Left lung (tissue), 10 donors: ENCODE results near the gene SRSF12. TPM values are rescaled to one million over a fixed set of nuclear protein-coding genes. Genes with fewer than 3 reads are reported as not detected.
A peak's percentile ranks its signal among the peaks of the same experiment; 100 is the strongest.

Experiments
- ATAC-seq: fragments of 200-7000 bp; cut with Tn5 transposase; one replicate; pipeline ENCODE4 v1.9.1; 2020; ENCODE audit warnings: moderate library complexity
- DNase-seq, 4 donors: peaks; one replicate each; pipeline ENCODE4 v3.0.0-alpha.2; 2013 to 2020
- H3K27ac ChIP-seq, 2 donors: fragments of 200-600 bp; sonication (generic) in 1 of 2; one replicate each; pipeline versions ENCODE4 v1.5.0 to v1.8.0; 2020 to 2021
- H3K27me3 ChIP-seq, 2 donors: fragments of 200-600 bp; sonication (generic) in 1 of 2; one replicate each; pipeline versions ENCODE4 v1.5.0 to v1.8.0; 2020 to 2021
- H3K36me3 ChIP-seq, 2 donors: fragments of 200-600 bp; sonication (generic) in 1 of 2; one replicate each; pipeline versions ENCODE4 v1.5.0 to v1.8.0; 2020 to 2021
- H3K4me1 ChIP-seq, 2 donors: fragments of 200-600 bp; one replicate each; pipeline ENCODE4 v1.8.0; 2021
- H3K4me3 ChIP-seq, 2 donors: fragments of 200-600 bp; sonication (generic) in 1 of 2; one replicate each; pipeline versions ENCODE4 v1.5.0 to v1.8.0; 2020 to 2021; ENCODE audit warnings: mild to moderate bottlenecking in 1 of 2
- H3K9me3 ChIP-seq, 2 donors: fragments of 200-600 bp; sonication (generic) in 1 of 2; one replicate each; pipeline versions ENCODE4 v1.5.0 to v1.8.0; 2020 to 2021
- CTCF ChIP-seq, 2 donors: fragments of 200-600 bp; sonication (generic) in 1 of 2; IDR thresholded peaks; one replicate each; pipeline versions ENCODE4 v1.5.0 to v1.8.0; 2021; ENCODE audit warnings: antibody characterized with exemption in 2 of 2
- intact Hi-C, 2 donors: fragments of 100-400 bp; cut with DNase I; formaldehyde crosslinking; loops; one replicate each; pipeline versions ENCODE4 v1.11.2 to v1.14.2; 2022
- polyA plus RNA-seq, 6 donors: library from polyadenylated mRNA; unstranded; fragments of 120-200 nt; gene quantifications; one replicate each; pipeline ENCODE4 v1.2.1, GENCODE V29; 2013; ENCODE audit not compliant: insufficient read length in 6 of 6
- total RNA-seq, 2 donors: library from RNA; stranded (reverse); fragmentation: NEBNext Ultra II Directional; extraction: Animal tissue kit (Norgen Biotek cat#: 25700); gene quantifications; one replicate each; pipeline ENCODE4 v1.2.1, GENCODE V29; 2021
- donor health status: DM: no; HTN: yes; CAD: no.
- donor health status: DM: no; HTN: no; CAD: no.

Gene SRSF12
- total and polyA plus RNA-seq, 8 donors, result 0.63 to 12.5 (median 9.6) TPM

DNA sequence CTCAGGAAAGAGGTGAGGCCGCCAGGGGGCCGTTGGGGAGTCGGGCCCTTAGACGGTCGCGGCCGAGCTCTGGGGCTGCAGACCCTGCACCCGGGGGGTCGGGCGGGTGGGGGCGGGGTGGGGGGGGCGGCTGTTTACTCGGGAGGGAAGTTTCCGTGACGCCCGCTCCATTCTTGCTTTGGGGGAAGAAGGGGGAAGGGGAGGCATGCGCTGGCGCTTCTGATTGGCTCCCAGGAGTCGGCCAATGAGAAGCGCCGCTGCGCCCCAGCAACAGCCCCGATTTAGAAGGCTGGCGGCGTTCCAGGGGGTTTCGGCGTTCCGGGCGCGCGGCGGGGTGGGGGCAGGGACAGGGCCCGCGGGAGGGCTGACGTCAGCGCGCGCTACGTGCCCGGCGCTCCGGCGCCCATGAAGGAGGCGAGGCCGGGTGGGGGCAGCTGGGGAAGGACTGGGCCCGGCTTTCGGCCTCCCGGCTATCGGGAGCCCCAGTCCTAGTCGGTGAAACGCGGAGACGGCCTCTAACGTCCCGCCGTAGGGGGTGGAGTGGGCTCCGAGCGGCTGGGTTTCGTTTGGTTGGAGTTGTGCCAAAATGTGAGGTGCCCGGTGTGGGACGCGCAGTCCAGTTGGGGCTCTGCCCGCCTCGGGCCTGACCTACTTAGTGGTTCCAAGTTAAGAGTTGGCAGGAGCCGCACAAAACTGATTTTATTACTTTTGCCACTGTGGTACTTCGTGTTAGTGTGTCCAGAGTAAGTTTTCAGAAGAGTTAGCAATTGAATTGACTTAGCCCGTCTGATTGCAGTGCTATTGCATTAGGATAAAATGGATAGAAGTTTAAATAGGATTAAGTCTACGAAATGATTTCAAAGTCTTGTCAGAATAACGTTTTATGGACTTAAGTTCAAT lies 36.2 kb downstream of the SRSF12 start:
- H3K4me3 ChIP-seq, result peak overlapping the region; percentile 84 to 98
- TF ChIP-seq CTCF (IDR thresholded peaks at IDR 0.05), result no peak
- DNase-seq (peak; percentile 98 to 99 (median 98)), ATAC-seq (peak; percentile 73)
- intact Hi-C loops, result no loop called here
- no peaks in the 10 kb centered on the region for H3K9me3 ChIP-seq
- peak overlapping the region; percentile 100 for H3K27ac ChIP-seq
- no peaks in the 10 kb centered on the region for H3K27me3 ChIP-seq
- H3K36me3 ChIP-seq, result peaks cover 0 to 36% of the 10 kb centered on the region in 2 donors
- peaks cover 0 to 52% of the 10 kb centered on the region in 2 donors for H3K4me1 ChIP-seq

DNA sequence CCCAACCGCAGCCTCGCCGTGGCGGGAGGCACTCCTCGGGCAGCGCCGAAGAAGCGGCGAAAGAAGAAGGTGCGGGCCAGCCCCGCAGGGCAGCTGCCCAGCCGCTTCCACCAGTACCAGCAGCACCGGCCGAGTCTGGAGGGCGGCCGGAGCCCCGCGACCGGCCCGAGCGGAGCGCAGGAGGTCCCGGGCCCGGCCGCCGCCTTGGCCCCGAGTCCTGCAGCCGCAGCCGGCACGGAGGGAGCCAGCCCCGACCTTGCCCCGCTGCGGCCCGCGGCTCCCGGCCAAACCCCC lies 36.8 kb downstream of the SRSF12 start:
- intact Hi-C loops, result no loop called here
- TF ChIP-seq CTCF (IDR thresholded peaks at IDR 0.05), result no peak
- Histone ChIP-seq H3K27me3 (no peaks in the 10 kb centered on the region), H3K4me1 (peaks cover 0 to 46% of the 10 kb centered on the region in 2 donors), H3K4me3 (peak overlapping the region; percentile 84 to 98), H3K27ac (peak overlapping the region; percentile 100), H3K9me3 (no peaks in the 10 kb centered on the region), H3K36me3 (peaks cover 0 to 34% of the 10 kb centered on the region in 2 donors)
- DNase-seq (peak in 1 of 4 donors; percentile 89), ATAC-seq (peak; percentile 2)

- DNase-seq, result peak; percentile 100
- Histone ChIP-seq H3K36me3 (peaks cover 0 to 28% of the 10 kb centered on the region in 2 donors), H3K27ac (peak within 1 kb of the TSS; percentile 100), H3K4me1 (peaks cover 0 to 41% of the 10 kb centered on the region in 2 donors), H3K9me3 (no peaks in the 10 kb centered on the region), H3K27me3 (no peaks in the 10 kb centered on the region), H3K4me3 (peak within 1 kb of the TSS; percentile 84 to 98)
- ATAC-seq, result peak; percentile 90
- intact Hi-C loops, result no loop called here
- TF ChIP-seq CTCF (IDR thresholded peaks at IDR 0.05), result peak in 1 of 2 donors; percentile 13
These were observed 37.4 kb downstream of the SRSF12 start, which contains the start of gene PNRC1 for GRCh38 chr6:89080281-89081128. TSS of gene PNRC1 (plus strand) at chr6:89080751. CDS start at chr6:89080895, 144 bp downstream.

DNA sequence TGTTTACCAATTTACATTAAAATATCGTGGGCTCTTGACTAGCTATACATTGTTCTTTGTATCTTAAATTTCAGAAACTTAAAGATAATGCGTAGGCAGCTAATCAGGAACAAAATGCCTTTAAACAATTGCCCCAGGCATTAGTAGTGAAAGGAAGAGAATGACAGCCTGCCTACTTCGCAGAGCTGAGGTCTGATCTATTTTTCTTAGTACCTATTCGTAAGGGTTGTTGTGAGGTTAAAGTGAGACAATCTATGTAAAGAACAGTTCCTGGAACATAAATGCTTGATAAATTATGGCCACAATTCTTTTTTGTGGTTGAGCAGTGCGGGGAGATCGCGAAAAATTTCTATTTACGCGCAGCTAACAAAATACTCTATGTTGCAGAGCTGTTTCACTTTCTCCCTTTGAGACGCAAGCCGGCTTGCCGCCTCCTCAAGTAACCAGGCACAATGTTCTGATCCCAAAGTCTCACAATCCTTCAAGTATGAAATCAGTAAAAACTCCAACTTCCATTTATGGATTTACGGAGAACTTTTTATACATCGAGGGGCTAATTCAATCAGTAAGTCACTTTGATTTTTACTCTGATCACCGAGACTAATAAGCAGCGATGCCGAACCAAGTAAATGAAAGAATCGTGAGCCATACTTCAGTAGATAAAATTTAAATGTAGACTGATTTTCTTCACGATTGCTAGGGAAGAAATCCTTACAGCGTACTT lies 38.2 kb downstream of the SRSF12 start:
- no peaks in the 10 kb centered on the region for H3K9me3 ChIP-seq
- no peaks in the 10 kb centered on the region for H3K27me3 ChIP-seq
- peak overlapping the region; percentile 100 for H3K27ac ChIP-seq
- ATAC-seq, result peak; percentile 15
- intact Hi-C loops, result no loop called here
- peaks cover 0 to 32% of the 10 kb centered on the region in 2 donors for H3K4me1 ChIP-seq
- DNase-seq, result peak in 3 of 4 donors; percentile 55 to 77 (median 75)
- peaks cover 0 to 19% of the 10 kb centered on the region in 2 donors for H3K36me3 ChIP-seq
- TF ChIP-seq CTCF (IDR thresholded peaks at IDR 0.05), result no peak
- H3K4me3 ChIP-seq, result peak overlapping the region; percentile 84 to 98
